WTC11 (cell line): ENCODE data around the gene ALDH9A1.

ENCODE experiments used
- TF ChIP-seq, protein P1 (sequence below): fragments of 200-600 bp; IDR thresholded peaks from 2 replicates; pipeline ENCODE4 v1.8.0; 2022; ENCODE audit warnings: antibody characterized with exemption
- TF ChIP-seq, protein P2 (sequence below): fragments of 250-450 bp; sonication (Bioruptor Pico); IDR thresholded peaks from 2 replicates; pipeline ENCODE4 v1.9.0; 2021; ENCODE audit warnings: mild to moderate bottlenecking
- TF ChIP-seq, protein P3 (sequence below): sonication (generic); formaldehyde crosslinking; IDR thresholded peaks from 2 replicates; pipeline ENCODE4 v1.8.0; 2022; ENCODE audit warnings: mild to moderate bottlenecking, missing genetic modification reagents

DNA sequence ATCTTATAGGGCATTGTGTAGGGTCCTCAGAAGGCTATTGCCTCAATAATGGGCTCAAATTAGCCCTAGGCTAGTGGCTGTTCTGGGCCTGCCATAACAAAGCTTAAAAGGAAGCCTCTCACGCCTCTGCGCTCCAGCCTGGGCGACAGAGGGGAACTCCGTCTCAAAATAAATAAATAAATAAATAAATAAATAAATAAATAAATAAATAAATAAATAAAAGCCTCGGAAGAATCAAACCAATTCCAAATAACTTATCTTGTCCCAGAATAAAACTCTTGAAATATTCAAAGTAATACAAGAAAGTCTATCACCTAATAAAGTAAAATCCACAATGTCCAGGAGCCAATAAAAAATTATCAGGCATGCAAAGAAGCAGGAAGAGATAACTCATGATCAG is 14.4 kb upstream of the ALDH9A1 start:
- TF ChIP-seq, protein P1, sequence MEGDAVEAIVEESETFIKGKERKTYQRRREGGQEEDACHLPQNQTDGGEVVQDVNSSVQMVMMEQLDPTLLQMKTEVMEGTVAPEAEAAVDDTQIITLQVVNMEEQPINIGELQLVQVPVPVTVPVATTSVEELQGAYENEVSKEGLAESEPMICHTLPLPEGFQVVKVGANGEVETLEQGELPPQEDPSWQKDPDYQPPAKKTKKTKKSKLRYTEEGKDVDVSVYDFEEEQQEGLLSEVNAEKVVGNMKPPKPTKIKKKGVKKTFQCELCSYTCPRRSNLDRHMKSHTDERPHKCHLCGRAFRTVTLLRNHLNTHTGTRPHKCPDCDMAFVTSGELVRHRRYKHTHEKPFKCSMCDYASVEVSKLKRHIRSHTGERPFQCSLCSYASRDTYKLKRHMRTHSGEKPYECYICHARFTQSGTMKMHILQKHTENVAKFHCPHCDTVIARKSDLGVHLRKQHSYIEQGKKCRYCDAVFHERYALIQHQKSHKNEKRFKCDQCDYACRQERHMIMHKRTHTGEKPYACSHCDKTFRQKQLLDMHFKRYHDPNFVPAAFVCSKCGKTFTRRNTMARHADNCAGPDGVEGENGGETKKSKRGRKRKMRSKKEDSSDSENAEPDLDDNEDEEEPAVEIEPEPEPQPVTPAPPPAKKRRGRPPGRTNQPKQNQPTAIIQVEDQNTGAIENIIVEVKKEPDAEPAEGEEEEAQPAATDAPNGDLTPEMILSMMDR: no peak
- TF ChIP-seq, protein P2, sequence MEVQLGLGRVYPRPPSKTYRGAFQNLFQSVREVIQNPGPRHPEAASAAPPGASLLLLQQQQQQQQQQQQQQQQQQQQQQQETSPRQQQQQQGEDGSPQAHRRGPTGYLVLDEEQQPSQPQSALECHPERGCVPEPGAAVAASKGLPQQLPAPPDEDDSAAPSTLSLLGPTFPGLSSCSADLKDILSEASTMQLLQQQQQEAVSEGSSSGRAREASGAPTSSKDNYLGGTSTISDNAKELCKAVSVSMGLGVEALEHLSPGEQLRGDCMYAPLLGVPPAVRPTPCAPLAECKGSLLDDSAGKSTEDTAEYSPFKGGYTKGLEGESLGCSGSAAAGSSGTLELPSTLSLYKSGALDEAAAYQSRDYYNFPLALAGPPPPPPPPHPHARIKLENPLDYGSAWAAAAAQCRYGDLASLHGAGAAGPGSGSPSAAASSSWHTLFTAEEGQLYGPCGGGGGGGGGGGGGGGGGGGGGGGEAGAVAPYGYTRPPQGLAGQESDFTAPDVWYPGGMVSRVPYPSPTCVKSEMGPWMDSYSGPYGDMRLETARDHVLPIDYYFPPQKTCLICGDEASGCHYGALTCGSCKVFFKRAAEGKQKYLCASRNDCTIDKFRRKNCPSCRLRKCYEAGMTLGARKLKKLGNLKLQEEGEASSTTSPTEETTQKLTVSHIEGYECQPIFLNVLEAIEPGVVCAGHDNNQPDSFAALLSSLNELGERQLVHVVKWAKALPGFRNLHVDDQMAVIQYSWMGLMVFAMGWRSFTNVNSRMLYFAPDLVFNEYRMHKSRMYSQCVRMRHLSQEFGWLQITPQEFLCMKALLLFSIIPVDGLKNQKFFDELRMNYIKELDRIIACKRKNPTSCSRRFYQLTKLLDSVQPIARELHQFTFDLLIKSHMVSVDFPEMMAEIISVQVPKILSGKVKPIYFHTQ (CRISPR knock-in tag): no peak
- TF ChIP-seq, protein P3, sequence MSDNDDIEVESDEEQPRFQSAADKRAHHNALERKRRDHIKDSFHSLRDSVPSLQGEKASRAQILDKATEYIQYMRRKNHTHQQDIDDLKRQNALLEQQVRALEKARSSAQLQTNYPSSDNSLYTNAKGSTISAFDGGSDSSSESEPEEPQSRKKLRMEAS (CRISPR knock-in tag): no peak
